ENCODE data around the gene CAMK1D.

GRCh38 chr10:12418725-12419261 is 69.4 kb downstream of the CAMK1D start:
- TF ChIP-seq POLR2A (IDR thresholded peaks at IDR 0.05): no peak
- TF ChIP-seq CTCF (IDR thresholded peaks at IDR 0.05): no peak
